PC-9 (cell line): ENCODE data around the gene MYOG. TPM values are rescaled to one million over a fixed set of nuclear protein-coding genes. Genes with fewer than 3 reads are reported as not detected.

Experiments used
- BruUV-seq: library from RNA; stranded (reverse); fragments of 400-500 nt; replicated peaks from 2 replicates; lab custom pipeline; 2021; lab: Mats Ljungman, UMichigan
- CTCF ChIA-PET: fragments of 300-600 bp; sonication (Branson Sonifier 250); formaldehyde crosslinking; loops from one replicate; lab custom pipeline; 2022; ENCODE audit warnings: antibody characterized with exemption; lab: Charles Lee
- POLR2A ChIA-PET: fragments of 300-600 bp; sonication (Branson Sonifier 250); formaldehyde crosslinking; loops from one replicate; lab custom pipeline; 2022; ENCODE audit warnings: antibody characterized with exemption; ENCODE audit not compliant: unreplicated experiment; lab: Charles Lee
- DNase-seq, 2 experiments: peaks; one replicate each; pipeline versions ENCODE4 v3.0.0 to v3.0.0-alpha.2; 2015 to 2022; ENCODE audit warnings: mixed read lengths in 1 of 2
- H2AFZ ChIP-seq: fragments of 200-600 bp; sonication (generic); 2 replicates; pipeline ENCODE4 v1.8.1; 2017; ENCODE audit warnings: antibody characterized with exemption
- H3F3A ChIP-seq: fragments of 200-600 bp; sonication (generic); 2 replicates; pipeline ENCODE4 v1.8.1; 2017; ENCODE audit warnings: antibody characterized with exemption, mild to moderate bottlenecking, low read depth; ENCODE audit not compliant: insufficient read depth
- H3K27ac ChIP-seq: fragments of 200-600 bp; sonication (generic); 2 replicates; pipeline ENCODE4 v1.6.1; 2016; ENCODE audit warnings: mixed run types
- H3K27me3 ChIP-seq: fragments of 200-600 bp; sonication (generic); 2 replicates; pipeline ENCODE4 v1.6.1; 2016; ENCODE audit warnings: low read depth, mixed run types; ENCODE audit not compliant: insufficient read depth
- H3K36me3 ChIP-seq: fragments of 200-600 bp; sonication (generic); 2 replicates; pipeline ENCODE4 v1.6.1; 2016; ENCODE audit warnings: low read depth, mixed run types
- H3K4me1 ChIP-seq: fragments of 200-600 bp; sonication (generic); replicated peaks from 2 replicates; pipeline ENCODE4 v1.6.1; 2016; ENCODE audit warnings: mixed run types; ENCODE audit not compliant: insufficient read depth
- H3K4me2 ChIP-seq: fragments of 200-600 bp; sonication (generic); 2 replicates; pipeline ENCODE4 v1.6.1; 2017; ENCODE audit warnings: mixed run types
- H3K4me3 ChIP-seq: fragments of 200-600 bp; sonication (generic); 2 replicates; pipeline ENCODE4 v1.6.1; 2016; ENCODE audit warnings: mixed run types
- H3K79me2 ChIP-seq: fragments of 200-600 bp; sonication (generic); 2 replicates; pipeline ENCODE4 v1.6.1; 2017; ENCODE audit warnings: low read depth, mixed run types
- H3K9me2 ChIP-seq: fragments of 200-600 bp; sonication (generic); 2 replicates; pipeline ENCODE4 v1.8.1; 2017; ENCODE audit warnings: mild to moderate bottlenecking; ENCODE audit not compliant: insufficient read depth
- H3K9me3 ChIP-seq: fragments of 200-600 bp; sonication (generic); 2 replicates; pipeline ENCODE4 v1.8.1; 2016; ENCODE audit warnings: low read depth; ENCODE audit not compliant: insufficient read depth
- H4K20me1 ChIP-seq: fragments of 200-600 bp; sonication (generic); 2 replicates; pipeline ENCODE4 v1.8.1; 2017; ENCODE audit not compliant: insufficient read depth
- EZH2 ChIP-seq: fragments of 200-600 bp; sonication (generic); IDR thresholded peaks from 2 replicates; pipeline ENCODE4 v1.8.0; 2017; ENCODE audit warnings: antibody characterized with exemption, low read depth
- intact Hi-C: fragments of 100-400 bp; cut with micrococcal nuclease; formaldehyde crosslinking; loops from one replicate; pipeline ENCODE4 v1.10.0; 2022; ENCODE audit not compliant: unreplicated experiment
- total RNA-seq: library from RNA; stranded (reverse); gene quantifications from 2 replicates; pipeline ENCODE4 v1.2.3, GENCODE V29; 2021
- TF ChIP-seq, protein P1 (sequence below): fragments of 200-600 bp; sonication (generic); conservative IDR thresholded peaks from 2 replicates; pipeline ENCODE4 v1.6.1; 2017; ENCODE audit warnings: mixed run types, antibody characterized with exemption, mild to moderate bottlenecking, moderate library complexity

The MYOG gene
- total RNA-seq, 1 experiment from 2014 or later, result not detected

DNA sequence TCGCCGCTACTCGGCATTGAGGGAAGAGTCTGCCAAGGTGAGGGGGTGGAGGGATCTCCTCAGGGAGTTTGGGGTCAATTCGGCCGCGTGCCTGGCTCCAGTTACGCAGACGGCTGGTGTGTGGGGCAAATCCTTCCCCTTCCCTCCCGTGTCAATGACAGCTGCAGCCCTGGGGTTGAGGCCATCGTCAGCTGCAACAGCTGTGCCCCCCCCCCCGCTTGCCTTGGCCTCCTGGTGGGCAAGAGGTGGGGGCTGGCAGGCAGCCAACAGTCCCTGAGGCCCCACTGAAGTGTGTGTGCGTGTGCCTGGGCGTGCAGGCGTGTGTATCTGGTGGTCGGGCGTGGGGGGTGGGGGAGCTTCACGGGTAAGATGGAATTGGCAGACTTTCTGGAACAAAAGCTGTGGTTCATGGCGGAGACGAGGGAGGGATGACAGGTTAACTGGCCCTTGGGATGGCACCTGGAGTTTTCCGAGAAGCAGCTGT is 33.9 kb downstream of the MYOG start:
- H3K4me2 ChIP-seq, result no peak overlapping the region
- no peak overlapping the region for H2AFZ ChIP-seq
- ChIA-PET POLR2A (no interaction called here), CTCF (interaction anchor here (0.6 kb wide), 1 partner anchor 11 kb away, joined by 3 read pairs; no protein-coding TSS in a partner anchor)
- H3K4me3 ChIP-seq, result no peak overlapping the region
- TF ChIP-seq, protein P1, sequence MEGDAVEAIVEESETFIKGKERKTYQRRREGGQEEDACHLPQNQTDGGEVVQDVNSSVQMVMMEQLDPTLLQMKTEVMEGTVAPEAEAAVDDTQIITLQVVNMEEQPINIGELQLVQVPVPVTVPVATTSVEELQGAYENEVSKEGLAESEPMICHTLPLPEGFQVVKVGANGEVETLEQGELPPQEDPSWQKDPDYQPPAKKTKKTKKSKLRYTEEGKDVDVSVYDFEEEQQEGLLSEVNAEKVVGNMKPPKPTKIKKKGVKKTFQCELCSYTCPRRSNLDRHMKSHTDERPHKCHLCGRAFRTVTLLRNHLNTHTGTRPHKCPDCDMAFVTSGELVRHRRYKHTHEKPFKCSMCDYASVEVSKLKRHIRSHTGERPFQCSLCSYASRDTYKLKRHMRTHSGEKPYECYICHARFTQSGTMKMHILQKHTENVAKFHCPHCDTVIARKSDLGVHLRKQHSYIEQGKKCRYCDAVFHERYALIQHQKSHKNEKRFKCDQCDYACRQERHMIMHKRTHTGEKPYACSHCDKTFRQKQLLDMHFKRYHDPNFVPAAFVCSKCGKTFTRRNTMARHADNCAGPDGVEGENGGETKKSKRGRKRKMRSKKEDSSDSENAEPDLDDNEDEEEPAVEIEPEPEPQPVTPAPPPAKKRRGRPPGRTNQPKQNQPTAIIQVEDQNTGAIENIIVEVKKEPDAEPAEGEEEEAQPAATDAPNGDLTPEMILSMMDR, result no peak
- no peak for TF ChIP-seq EZH2
- no peaks in the 10 kb centered on the region for H4K20me1 ChIP-seq
- H3K27ac ChIP-seq, result no peak overlapping the region
- intact Hi-C loops, result no loop called here
- no TSS peak for BruUV-seq
- H3K79me2 ChIP-seq, result no peaks in the 10 kb centered on the region
- no peak for DNase-seq
- 0 out of 2 replicates have a peak, but pooled peaks cover 4% of the 10 kb centered on the region for H3K4me1 ChIP-seq
- 0 out of 2 replicates have a peak, but pooled peaks cover 11% of the 10 kb centered on the region for H3K27me3 ChIP-seq
- no peaks in the 10 kb centered on the region for H3K36me3 ChIP-seq
- no peaks in the 10 kb centered on the region for H3K9me3 ChIP-seq
- H3K9me2 ChIP-seq, result no peaks in the 10 kb centered on the region
- H3F3A ChIP-seq, result no peaks in the 10 kb centered on the region

GRCh38 chr1:203050826-203051225 is 35.0 kb downstream of the MYOG start:
- CTCF ChIA-PET, result no interaction called here
- H3K4me3 ChIP-seq, result no peak overlapping the region
- no peak overlapping the region for H3K4me2 ChIP-seq
- intact Hi-C loops, result no loop called here
- H4K20me1 ChIP-seq, result no peaks in the 10 kb centered on the region
- POLR2A ChIA-PET, result no interaction called here
- 0 out of 2 replicates have a peak, but pooled peaks cover 5% of the 10 kb centered on the region for H3K27me3 ChIP-seq
- H2AFZ ChIP-seq, result no peak overlapping the region
- H3F3A ChIP-seq, result no peaks in the 10 kb centered on the region
- H3K9me3 ChIP-seq, result no peaks in the 10 kb centered on the region
- H3K36me3 ChIP-seq, result no peaks in the 10 kb centered on the region
- no TSS peak for BruUV-seq
- no peak for TF ChIP-seq EZH2
- TF ChIP-seq, protein P1, result no peak
- no peak for DNase-seq
- no peak overlapping the region for H3K27ac ChIP-seq
- 0 out of 2 replicates have a peak, but pooled peaks cover 4% of the 10 kb centered on the region for H3K4me1 ChIP-seq
- no peaks in the 10 kb centered on the region for H3K79me2 ChIP-seq
- H3K9me2 ChIP-seq, result no peaks in the 10 kb centered on the region

- intact Hi-C loops, result no loop called here
- Histone ChIP-seq H3K9me2 (no peaks in the 10 kb centered on the region), H3K4me1 (0 out of 2 replicates have a peak, but pooled peaks cover 4% of the 10 kb centered on the region), H3K4me3 (no peak overlapping the region), H3K79me2 (no peaks in the 10 kb centered on the region), H3F3A (no peaks in the 10 kb centered on the region), H3K36me3 (no peaks in the 10 kb centered on the region), H4K20me1 (no peaks in the 10 kb centered on the region), H3K9me3 (no peaks in the 10 kb centered on the region), H3K4me2 (no peak overlapping the region), H2AFZ (no peak overlapping the region), H3K27ac (no peak overlapping the region), H3K27me3 (0 out of 2 replicates have a peak, but pooled peaks cover 5% of the 10 kb centered on the region)
- CTCF ChIA-PET, result interaction anchor here (0.6 kb wide), 1 partner anchor 438 kb away, joined by 5 read pairs; no protein-coding TSS in a partner anchor
- DNase-seq, result no peak
- POLR2A ChIA-PET, result no interaction called here
- no TSS peak for BruUV-seq
- TF ChIP-seq, protein P1, result no peak
- no peak for TF ChIP-seq EZH2
Observed at GRCh38 chr1:203049576-203050180, 36.1 kb downstream of the MYOG start.
